ENCODE measurements around the gene DNAH17. TPM values are rescaled to one million over a fixed set of nuclear protein-coding genes. Genes with fewer than 3 reads are reported as not detected.
A peak's percentile ranks its signal among the peaks of the same experiment; 100 is the strongest.
"Not testable (repeated sequence)": the region's sequence is repeated elsewhere in the genome, so short reads cannot be mapped to it uniquely, and the experiment has no call there.

Gene DNAH17
- total RNA-seq, 1 experiment from 2014 or later = not detected

- peaks cover 5% of the 10 kb centered on the region; the same call in 1 of the 2 replicates for H3K27me3 ChIP-seq (replicated peaks)
- H3K4me3 ChIP-seq = no peak overlapping the region
- H3K4me1 ChIP-seq (replicated peaks) = no peaks in the 10 kb centered on the region
- no peak for DNase-seq (ENCODE audit: low read depth in 1 of 2, low spot score in 2 of 2)
- no peak overlapping the region for H3K27ac ChIP-seq
- H3K36me3 ChIP-seq = no peaks in the 10 kb centered on the region
- H3K9me3 ChIP-seq (replicated peaks) = no peaks in the 10 kb centered on the region
Observed at GRCh38 chr17:78506454-78507309, 70.5 kb downstream of the DNAH17 start.

DNA sequence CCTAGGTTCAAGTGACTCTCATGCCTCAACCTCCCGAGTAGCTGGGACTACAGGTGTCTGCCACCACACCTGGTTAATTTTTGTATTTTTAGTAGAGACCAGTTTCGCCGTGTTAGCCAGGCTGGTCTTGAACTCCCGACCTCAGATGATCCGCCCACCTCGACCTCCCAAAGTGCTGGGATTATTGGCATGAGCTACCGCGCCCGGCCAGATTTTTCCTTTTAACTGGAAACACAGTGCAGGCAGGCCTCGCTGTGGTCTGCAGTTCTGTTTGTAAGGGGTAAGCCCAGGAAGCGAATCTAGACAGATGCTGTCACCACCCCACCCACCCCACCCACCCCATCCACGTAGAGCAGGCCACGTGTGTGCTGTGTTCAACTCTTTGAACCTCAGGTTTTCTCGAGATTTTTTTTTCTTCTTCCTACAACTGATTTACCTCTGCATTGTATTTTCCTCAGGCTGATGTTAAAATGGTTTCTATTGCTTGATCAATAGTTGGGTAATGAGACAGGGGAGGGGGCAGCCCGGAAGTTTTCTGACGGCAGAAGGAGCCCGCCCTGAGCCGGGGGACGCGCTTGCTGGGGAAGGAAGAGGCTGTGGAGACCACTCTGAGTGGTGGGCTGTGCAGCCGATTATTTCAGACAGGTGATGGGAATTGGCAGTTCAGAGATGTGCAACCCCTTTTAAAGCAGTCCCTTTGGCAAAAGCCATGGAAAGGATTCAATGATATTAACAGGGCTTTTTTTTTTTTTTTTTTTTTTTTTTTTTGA is 72.9 kb downstream of the DNAH17 start:
- H3K4me1 ChIP-seq (replicated peaks) = no peaks in the 10 kb centered on the region
- DNase-seq (ENCODE audit: low read depth in 1 of 2, low spot score in 2 of 2) = no peak
- H3K27ac ChIP-seq = no peak overlapping the region
- no peak overlapping the region for H3K4me3 ChIP-seq
- H3K9me3 ChIP-seq (replicated peaks) = no peaks in the 10 kb centered on the region
- no peaks in the 10 kb centered on the region for H3K36me3 ChIP-seq
- peaks cover 8% of the 10 kb centered on the region; the same call in 1 of the 2 replicates for H3K27me3 ChIP-seq (replicated peaks)

- H3K9me3 ChIP-seq (replicated peaks); H3K4me3 ChIP-seq; H3K36me3 ChIP-seq; H3K27ac ChIP-seq; DNase-seq (ENCODE audit: low read depth in 1 of 2, low spot score in 2 of 2); H3K4me1 ChIP-seq (replicated peaks); H3K27me3 ChIP-seq (replicated peaks): not testable (repeated sequence)
Observed at GRCh38 chr17:78503388-78503787, 73.8 kb downstream of the DNAH17 start.

- Histone ChIP-seq H3K4me1 (replicated peaks) (no peaks in the 10 kb centered on the region), H3K4me3 (no peak overlapping the region), H3K27me3 (replicated peaks) (peaks cover 8% of the 10 kb centered on the region; the same call in 1 of the 2 replicates), H3K36me3 (no peaks in the 10 kb centered on the region), H3K9me3 (replicated peaks) (no peaks in the 10 kb centered on the region), H3K27ac (no peak overlapping the region)
- no peak for DNase-seq (ENCODE audit: low read depth in 1 of 2, low spot score in 2 of 2)
Observed at GRCh38 chr17:78502611-78503148, 74.5 kb downstream of the DNAH17 start.

DNA sequence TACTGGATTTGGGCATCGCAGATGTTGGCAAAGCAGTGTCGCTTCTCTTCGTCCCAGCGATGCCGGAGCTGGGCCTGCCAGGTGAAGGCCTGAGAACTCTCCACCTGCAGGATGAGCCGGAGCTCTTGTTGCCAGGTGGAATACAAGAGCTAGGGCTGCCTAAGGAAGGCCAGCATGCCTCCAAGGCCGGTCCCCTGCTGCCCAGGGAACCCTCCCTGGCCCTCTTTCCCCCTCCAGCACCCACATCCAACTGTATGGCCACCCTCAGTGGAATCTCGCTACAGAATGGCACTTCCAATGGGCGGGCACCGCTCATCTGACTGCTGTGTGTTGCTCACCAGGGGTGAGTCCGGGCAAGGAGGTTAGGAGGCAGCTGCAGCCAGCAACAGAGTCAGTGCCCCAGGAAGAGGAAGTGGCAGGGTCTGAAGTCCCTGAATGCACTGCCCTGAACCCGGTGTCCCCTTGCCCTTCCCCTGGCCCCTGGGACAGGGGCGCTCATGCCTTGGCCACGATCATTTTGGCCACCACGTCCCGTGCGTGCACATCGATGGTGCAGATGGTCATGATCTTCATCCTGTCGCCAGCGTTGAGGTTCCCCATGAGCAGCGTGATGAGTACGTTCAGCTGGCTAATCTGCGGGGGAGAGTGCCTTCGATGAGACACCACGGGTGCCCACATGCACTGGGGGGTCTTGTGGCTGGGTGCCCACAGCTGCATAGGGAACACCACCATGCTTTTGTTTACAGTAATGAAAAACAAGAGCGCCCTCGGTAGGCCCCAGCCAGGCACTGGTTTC is 75.8 kb downstream of the DNAH17 start:
- peaks cover 6% of the 10 kb centered on the region; the same call in 1 of the 2 replicates for H3K27me3 ChIP-seq (replicated peaks)
- H3K9me3 ChIP-seq (replicated peaks) = no peaks in the 10 kb centered on the region
- H3K4me1 ChIP-seq (replicated peaks) = no peaks in the 10 kb centered on the region
- no peak for DNase-seq (ENCODE audit: low read depth in 1 of 2, low spot score in 2 of 2)
- no peaks in the 10 kb centered on the region for H3K36me3 ChIP-seq
- no peak overlapping the region for H3K4me3 ChIP-seq
- no peak overlapping the region for H3K27ac ChIP-seq

DNA sequence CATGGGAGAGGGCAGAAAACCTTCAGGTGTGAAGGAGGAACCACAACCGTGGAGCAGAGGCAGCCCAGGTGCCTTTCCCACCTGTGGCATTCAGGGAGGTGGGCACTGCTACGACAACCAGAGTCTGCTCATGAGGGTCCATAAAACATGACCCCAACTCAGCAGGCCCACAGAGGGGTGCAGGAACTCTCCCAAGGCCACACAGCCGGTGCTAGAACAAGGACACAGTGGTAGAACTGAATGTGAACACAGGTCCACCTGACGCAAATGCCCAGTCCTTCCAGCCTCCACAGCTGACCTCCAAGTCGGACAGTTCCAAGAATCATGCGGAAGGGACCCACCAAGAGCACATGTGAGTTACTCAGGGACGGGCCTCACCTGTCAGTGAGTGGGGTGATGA is 76.4 kb downstream of the DNAH17 start:
- Histone ChIP-seq H3K27ac (no peak overlapping the region), H3K4me3 (no peak overlapping the region), H3K9me3 (replicated peaks) (no peaks in the 10 kb centered on the region), H3K27me3 (replicated peaks) (peaks cover 6% of the 10 kb centered on the region; the same call in 1 of the 2 replicates), H3K36me3 (no peaks in the 10 kb centered on the region), H3K4me1 (replicated peaks) (no peaks in the 10 kb centered on the region)
- DNase-seq (ENCODE audit: low read depth in 1 of 2, low spot score in 2 of 2) = no peak

- Histone ChIP-seq H3K27me3 (replicated peaks) (peaks cover 6% of the 10 kb centered on the region; the same call in 1 of the 2 replicates), H3K9me3 (replicated peaks) (no peaks in the 10 kb centered on the region), H3K27ac (no peak overlapping the region), H3K4me1 (replicated peaks) (no peaks in the 10 kb centered on the region), H3K36me3 (no peaks in the 10 kb centered on the region), H3K4me3 (no peak overlapping the region)
- DNase-seq (ENCODE audit: low read depth in 1 of 2, low spot score in 2 of 2) = no peak
Observed at GRCh38 chr17:78499715-78500540, 77.3 kb downstream of the DNAH17 start.

- Histone ChIP-seq H3K36me3 (no peaks in the 10 kb centered on the region), H3K27ac (no peak overlapping the region), H3K9me3 (replicated peaks) (no peaks in the 10 kb centered on the region), H3K27me3 (replicated peaks) (peaks cover 6% of the 10 kb centered on the region; the same call in 1 of the 2 replicates), H3K4me3 (no peak overlapping the region), H3K4me1 (replicated peaks) (no peaks in the 10 kb centered on the region)
- DNase-seq (ENCODE audit: low read depth in 1 of 2, low spot score in 2 of 2) = no peak
Observed at GRCh38 chr17:78498848-78499247, 78.3 kb downstream of the DNAH17 start.

DNA sequence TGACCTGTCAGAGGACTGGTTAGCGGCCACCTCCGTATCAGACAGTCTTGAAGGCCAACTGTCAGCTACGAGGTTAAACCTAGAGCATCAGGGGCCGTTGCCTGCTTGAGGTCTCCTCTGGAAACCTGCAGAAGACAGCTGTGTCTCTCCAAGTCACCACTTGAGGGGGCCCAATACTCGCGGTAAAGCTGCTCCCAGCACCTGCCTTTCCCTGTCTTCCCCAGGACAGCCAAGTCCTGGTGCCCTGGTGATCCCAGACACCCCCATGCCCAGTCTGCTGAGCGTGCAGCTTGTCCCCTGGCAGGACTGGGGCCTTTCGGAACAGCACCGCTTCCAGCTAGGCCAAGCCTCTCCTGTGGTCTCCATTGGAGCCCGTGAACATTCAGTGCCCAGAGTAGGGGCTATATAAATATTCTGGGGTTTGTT is 80.1 kb downstream of the DNAH17 start:
- no peaks in the 10 kb centered on the region for H3K4me1 ChIP-seq (replicated peaks)
- DNase-seq (ENCODE audit: low read depth in 1 of 2, low spot score in 2 of 2) = peak; percentile 72 to 83
- H3K4me3 ChIP-seq = no peak overlapping the region
- H3K27me3 ChIP-seq (replicated peaks) = 0 out of 2 replicates have a peak, but pooled peaks cover 3% of the 10 kb centered on the region
- no peaks in the 10 kb centered on the region for H3K36me3 ChIP-seq
- no peak overlapping the region for H3K27ac ChIP-seq
- H3K9me3 ChIP-seq (replicated peaks) = no peaks in the 10 kb centered on the region

GRCh38 chr17:78496311-78496710 is 80.9 kb downstream of the DNAH17 start:
- no peaks in the 10 kb centered on the region for H3K9me3 ChIP-seq (replicated peaks)
- 0 out of 2 replicates have a peak, but pooled peaks cover 3% of the 10 kb centered on the region for H3K27me3 ChIP-seq (replicated peaks)
- no peaks in the 10 kb centered on the region for H3K4me1 ChIP-seq (replicated peaks)
- no peak overlapping the region for H3K27ac ChIP-seq
- no peak for DNase-seq (ENCODE audit: low read depth in 1 of 2, low spot score in 2 of 2)
- H3K4me3 ChIP-seq = no peak overlapping the region
- no peaks in the 10 kb centered on the region for H3K36me3 ChIP-seq

DNA sequence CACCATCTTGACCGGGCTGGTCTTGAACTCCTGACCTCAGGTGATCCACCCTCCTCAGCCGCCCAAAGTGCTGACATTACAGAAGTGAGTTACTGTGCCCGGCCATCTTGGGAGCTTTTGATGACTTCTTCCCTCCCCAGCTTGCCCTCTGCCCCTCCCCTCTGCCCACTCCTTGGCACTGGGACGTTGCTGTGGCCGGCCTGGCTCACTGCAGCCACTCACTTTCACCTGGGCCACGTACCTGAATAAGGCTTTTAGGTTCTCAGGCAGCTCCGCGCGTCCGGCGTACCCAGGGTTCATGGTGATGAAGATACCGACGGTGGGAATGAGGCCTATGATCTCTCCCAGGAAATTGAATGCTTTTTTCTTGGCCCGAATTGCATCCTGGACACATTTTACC is 81.6 kb downstream of the DNAH17 start:
- Histone ChIP-seq H3K4me3 (no peak overlapping the region), H3K36me3 (no peaks in the 10 kb centered on the region), H3K4me1 (replicated peaks) (no peaks in the 10 kb centered on the region), H3K9me3 (replicated peaks) (no peaks in the 10 kb centered on the region), H3K27ac (no peak overlapping the region), H3K27me3 (replicated peaks) (no peaks in the 10 kb centered on the region)
- DNase-seq (ENCODE audit: low read depth in 1 of 2, low spot score in 2 of 2) = no peak

DNA sequence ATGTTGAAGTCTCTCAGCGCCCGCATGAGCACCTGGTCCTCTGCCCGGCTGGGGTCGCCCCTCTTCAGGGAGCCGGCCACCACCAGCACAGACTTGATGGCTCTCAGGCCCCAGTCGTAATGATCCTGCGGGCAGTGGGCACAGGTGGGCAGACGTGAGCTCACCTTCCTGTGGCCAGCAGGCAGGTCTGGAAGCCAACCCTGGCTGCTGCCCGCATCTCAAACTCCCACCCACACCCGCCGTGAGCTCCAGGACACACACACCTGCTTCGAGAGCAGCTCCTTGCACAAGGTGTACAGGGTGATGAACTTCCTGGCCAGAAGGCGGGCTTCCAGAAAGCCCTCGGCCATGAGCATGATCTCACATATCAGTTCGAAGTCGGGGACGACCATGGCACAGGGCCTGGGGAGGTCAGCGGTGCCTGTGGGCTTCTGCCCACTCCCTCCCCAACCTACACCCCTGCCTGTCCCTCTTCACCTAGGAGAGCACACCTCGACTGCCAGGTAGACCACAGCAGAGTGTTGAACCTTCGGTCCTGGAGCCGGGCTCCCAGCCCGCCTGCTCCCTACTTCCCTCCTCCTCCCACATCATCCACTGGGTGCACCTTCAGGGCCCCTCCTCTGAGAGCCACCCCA is 82.4 kb downstream of the DNAH17 start:
- Histone ChIP-seq H3K4me3 (no peak overlapping the region), H3K36me3 (no peaks in the 10 kb centered on the region), H3K4me1 (replicated peaks) (no peaks in the 10 kb centered on the region), H3K27me3 (replicated peaks) (no peaks in the 10 kb centered on the region), H3K27ac (no peak overlapping the region), H3K9me3 (replicated peaks) (no peaks in the 10 kb centered on the region)
- DNase-seq (ENCODE audit: low read depth in 1 of 2, low spot score in 2 of 2) = no peak
